ENCODE results near the gene PSORS1C2.

The PSORS1C2 gene

GRCh38 chr6:31122791-31123706, 15.8 kb downstream of the PSORS1C2 start:
- TF ChIP-seq, protein P1, sequence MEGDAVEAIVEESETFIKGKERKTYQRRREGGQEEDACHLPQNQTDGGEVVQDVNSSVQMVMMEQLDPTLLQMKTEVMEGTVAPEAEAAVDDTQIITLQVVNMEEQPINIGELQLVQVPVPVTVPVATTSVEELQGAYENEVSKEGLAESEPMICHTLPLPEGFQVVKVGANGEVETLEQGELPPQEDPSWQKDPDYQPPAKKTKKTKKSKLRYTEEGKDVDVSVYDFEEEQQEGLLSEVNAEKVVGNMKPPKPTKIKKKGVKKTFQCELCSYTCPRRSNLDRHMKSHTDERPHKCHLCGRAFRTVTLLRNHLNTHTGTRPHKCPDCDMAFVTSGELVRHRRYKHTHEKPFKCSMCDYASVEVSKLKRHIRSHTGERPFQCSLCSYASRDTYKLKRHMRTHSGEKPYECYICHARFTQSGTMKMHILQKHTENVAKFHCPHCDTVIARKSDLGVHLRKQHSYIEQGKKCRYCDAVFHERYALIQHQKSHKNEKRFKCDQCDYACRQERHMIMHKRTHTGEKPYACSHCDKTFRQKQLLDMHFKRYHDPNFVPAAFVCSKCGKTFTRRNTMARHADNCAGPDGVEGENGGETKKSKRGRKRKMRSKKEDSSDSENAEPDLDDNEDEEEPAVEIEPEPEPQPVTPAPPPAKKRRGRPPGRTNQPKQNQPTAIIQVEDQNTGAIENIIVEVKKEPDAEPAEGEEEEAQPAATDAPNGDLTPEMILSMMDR (IDR thresholded peaks at IDR 0.05): no peak
- intact Hi-C loops (cut with DNase I; ENCODE audit: low total_unique reads): no loop called here
- DNase-seq: peak; percentile 57 to 92

GRCh38 chr6:31121131-31121790, 17.6 kb downstream of the PSORS1C2 start:
- no peaks in the 10 kb centered on the region for H3K9me3 ChIP-seq
- intact Hi-C loops (cut with DNase I; ENCODE audit: low total_unique reads): no loop called here
- TF ChIP-seq, protein P1 (IDR thresholded peaks at IDR 0.05): no peak
- peaks cover 0 to 48% (median 30%) of the 10 kb centered on the region in 4 donors for H3K4me1 ChIP-seq
- no peaks in the 10 kb centered on the region for H3K27me3 ChIP-seq
- no peak overlapping the region for H3K4me3 ChIP-seq
- H3K36me3 ChIP-seq: no peaks in the 10 kb centered on the region
- no peak overlapping the region for H3K27ac ChIP-seq
- DNase-seq: no peak

More at GRCh38 chr6:31122791-31123706, 15.8 kb downstream of the PSORS1C2 start:
- H3K9me3 ChIP-seq: no peaks in the 10 kb centered on the region
- H3K4me3 ChIP-seq: no peak overlapping the region
- no peaks in the 10 kb centered on the region for H3K27me3 ChIP-seq
- peaks cover 0 to 30% (median 21%) of the 10 kb centered on the region in 4 donors for H3K4me1 ChIP-seq
- H3K27ac ChIP-seq: peak overlapping the region; percentile 55 to 63
- H3K36me3 ChIP-seq: no peaks in the 10 kb centered on the region

GRCh38 chr6:31120151-31120915, 18.5 kb downstream of the PSORS1C2 start, which contains the start of gene CDSN:
CDSN (minus strand) TSS chr6:31120446; CDS start chr6:31120419, 27 bp downstream.
- H3K27ac ChIP-seq: no peak within 1 kb of the TSS
- intact Hi-C loops (cut with DNase I; ENCODE audit: low total_unique reads): no loop called here
- H3K4me1 ChIP-seq: peaks cover 0 to 51% (median 37%) of the 10 kb centered on the region in 4 donors
- H3K9me3 ChIP-seq: no peaks in the 10 kb centered on the region
- TF ChIP-seq, protein P1 (IDR thresholded peaks at IDR 0.05): no peak
- no peak within 1 kb of the TSS for H3K4me3 ChIP-seq
- DNase-seq: no peak
- H3K36me3 ChIP-seq: no peaks in the 10 kb centered on the region
- no peaks in the 10 kb centered on the region for H3K27me3 ChIP-seq

DNA sequence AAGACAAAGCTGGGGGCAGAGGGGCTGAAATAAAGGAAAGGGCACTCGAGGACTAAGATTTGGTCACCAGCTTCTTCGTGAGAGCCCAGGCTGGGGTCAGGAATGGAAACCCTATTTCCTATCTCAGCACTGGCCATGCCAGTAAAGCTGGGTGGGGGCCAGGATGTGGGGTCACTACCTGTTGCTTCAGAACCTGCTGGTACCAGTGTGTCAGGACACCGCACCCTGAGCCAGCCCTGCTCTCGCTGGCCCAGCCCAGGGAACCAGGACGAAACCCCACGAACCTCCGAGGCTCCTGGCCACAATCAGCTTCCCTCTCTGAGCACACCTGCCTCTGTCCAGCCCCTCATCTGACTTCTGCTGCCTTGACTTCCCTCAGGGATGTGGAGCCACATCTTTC, 20.7 kb downstream of the PSORS1C2 start:
- Histone ChIP-seq H3K36me3 (no peaks in the 10 kb centered on the region), H3K4me1 (peaks cover 0 to 60% (median 44%) of the 10 kb centered on the region in 4 donors), H3K4me3 (no peak overlapping the region), H3K27me3 (no peaks in the 10 kb centered on the region), H3K9me3 (no peaks in the 10 kb centered on the region), H3K27ac (no peak overlapping the region)
- TF ChIP-seq, protein P1 (IDR thresholded peaks at IDR 0.05): no peak
- DNase-seq: no peak
- intact Hi-C loops (cut with DNase I; ENCODE audit: low total_unique reads): no loop called here

DNA sequence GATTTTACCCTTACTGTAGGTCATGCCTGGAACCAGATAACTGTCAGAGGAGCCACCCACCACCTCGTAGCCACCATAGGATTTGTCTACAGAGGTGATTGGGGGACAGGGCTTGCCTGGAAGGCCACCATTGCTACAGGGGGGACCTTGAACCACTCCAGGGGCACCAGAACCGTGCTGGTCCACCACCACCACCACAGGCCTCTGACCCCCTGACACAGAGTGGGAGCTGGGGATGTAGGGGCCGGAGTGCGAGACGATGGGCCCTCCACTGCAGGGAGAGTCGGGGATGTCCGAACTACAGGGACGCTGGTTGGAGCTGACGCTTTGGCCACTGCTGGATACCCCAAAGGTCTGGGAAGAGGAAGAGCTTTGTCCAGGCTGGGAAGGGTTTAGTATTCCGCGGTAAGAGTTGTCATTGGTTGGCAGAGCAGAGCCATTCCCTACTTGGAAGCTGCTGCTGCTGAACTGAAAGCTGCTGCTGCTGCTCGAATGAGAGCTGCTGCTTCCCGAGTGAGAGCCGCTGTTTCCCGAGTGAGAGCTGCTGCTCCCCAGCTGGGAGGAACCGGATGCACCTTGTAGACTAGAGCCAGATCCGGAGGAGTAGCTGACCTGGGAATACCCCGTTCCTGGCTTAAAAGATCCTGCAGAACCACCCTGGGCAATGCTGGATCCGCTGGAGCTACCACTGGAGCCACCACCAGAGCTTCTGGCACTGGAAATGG, 22.0 kb downstream of the PSORS1C2 start:
- Histone ChIP-seq H3K9me3 (no peaks in the 10 kb centered on the region), H3K4me3 (peak overlapping the region; percentile 25 to 46)
- intact Hi-C loops (cut with DNase I; ENCODE audit: low total_unique reads): no loop called here

More for the DNA sequence above, 22.0 kb downstream of the PSORS1C2 start:
- Histone ChIP-seq H3K27me3 (no peaks in the 10 kb centered on the region), H3K27ac (peak overlapping the region; percentile 49 to 74), H3K4me1 (peaks cover 0 to 46% (median 31%) of the 10 kb centered on the region in 4 donors), H3K36me3 (no peaks in the 10 kb centered on the region)
- peak in 1 of 2 donors; percentile 58 for DNase-seq
- TF ChIP-seq, protein P1 (IDR thresholded peaks at IDR 0.05): no peak

Measured in tibial artery (tissue), 4 donors.